NCI-H1694 (cell line): ENCODE measurements around the gene VCAM1.
"Not testable (repeated sequence)": the region's sequence is repeated elsewhere in the genome, so short reads cannot be mapped to it uniquely, and the experiment has no call there.

Source experiments
- DNase-seq: peaks from one replicate; lab custom pipeline; 2025; lab: John Stamatoyannopoulos, UW

The VCAM1 gene

GRCh38 chr1:100719490-100719889 is at the start of gene VCAM1:
VCAM1 (plus strand) TSS chr1:100719742; CDS start chr1:100719861, 119 bp downstream.
- no peak for DNase-seq

GRCh38 chr1:100670083-100670482 is 49.5 kb upstream of the VCAM1 start:
- DNase-seq: no peak

GRCh38 chr1:100671601-100672000 is 47.9 kb upstream of the VCAM1 start:
- DNase-seq: no peak

- no peak for DNase-seq
Measured at GRCh38 chr1:100683448-100684349, 35.8 kb upstream of the VCAM1 start.

GRCh38 chr1:100699744-100700143 is 19.8 kb upstream of the VCAM1 start:
- DNase-seq: no peak

- DNase-seq: no peak
Measured at GRCh38 chr1:100700586-100700985, 19.0 kb upstream of the VCAM1 start.

- no peak for DNase-seq
Measured at GRCh38 chr1:100703052-100703451, 16.5 kb upstream of the VCAM1 start.

- no peak for DNase-seq
Measured at GRCh38 chr1:100703716-100704115, 15.8 kb upstream of the VCAM1 start.

GRCh38 chr1:100704473-100704872 is 15.1 kb upstream of the VCAM1 start:
- no peak for DNase-seq

GRCh38 chr1:100706296-100706695 is 13.2 kb upstream of the VCAM1 start:
- DNase-seq: no peak

GRCh38 chr1:100706856-100707255 is 12.7 kb upstream of the VCAM1 start:
- no peak for DNase-seq

- DNase-seq: no peak
Measured at GRCh38 chr1:100708476-100709062, 11.0 kb upstream of the VCAM1 start.

- DNase-seq: no peak
Measured at GRCh38 chr1:100710906-100711682, 8.4 kb upstream of the VCAM1 start.

- not testable (repeated sequence) for DNase-seq
Measured at GRCh38 chr1:100713027-100713426, 6.5 kb upstream of the VCAM1 start.

- no peak for DNase-seq
Measured at GRCh38 chr1:100713626-100714025, 5.9 kb upstream of the VCAM1 start.

- DNase-seq: no peak
Measured at GRCh38 chr1:100714599-100714998, 4.9 kb upstream of the VCAM1 start.

GRCh38 chr1:100717218-100717617 is 2.3 kb upstream of the VCAM1 start:
- no peak for DNase-seq

- DNase-seq: no peak
Measured at GRCh38 chr1:100718581-100718980, 961 bp upstream of the VCAM1 start.

GRCh38 chr1:100720101-100720500 is 559 bp downstream of the VCAM1 start:
- DNase-seq: no peak

- DNase-seq: no peak
Measured at GRCh38 chr1:100720751-100721150, 1.2 kb downstream of the VCAM1 start.

- no peak for DNase-seq
Measured at GRCh38 chr1:100721526-100722207, 2.1 kb downstream of the VCAM1 start.

- no peak for DNase-seq
Measured at GRCh38 chr1:100722221-100722620, 2.7 kb downstream of the VCAM1 start.
